A549 (cell line): Measurements from ENCODE around the gene ABL1. TPM values are rescaled to one million over a fixed set of nuclear protein-coding genes. Genes with fewer than 3 reads are reported as not detected.

ENCODE experiments used
- ATAC-seq, 2 experiments: fragments of 200-7000 bp in 1 of 2; fragments of >200 bp in 1 of 2; cut with Nextera tagmentation in 1 of 2; cut with Tn5 transposase in 1 of 2; 3 replicates each; pipeline versions ENCODE4 v1.8.0 to v1.9.1; 2018 to 2020; ENCODE audit warnings: mild to moderate bottlenecking in 1 of 2, moderate library complexity in 1 of 2
- CTCF ChIA-PET: fragments of 300-600 bp; sonication (Branson Sonifier 250); formaldehyde crosslinking; extraction: SDS; loops from one replicate; lab custom pipeline; 2021; ENCODE audit warnings: antibody characterized with exemption, inconsistent platforms; lab: Yijun Ruan, JAX
- POLR2A ChIA-PET: fragments of 350-600 bp; formaldehyde crosslinking; extraction: SDS; loops from one replicate; lab custom pipeline; 2021; ENCODE audit warnings: antibody characterized with exemption, inconsistent platforms; lab: Yijun Ruan, JAX
- DNase-seq, 2 experiments: peaks; one replicate each; pipeline versions ENCODE4 v3.0.0 to v3.0.0-alpha.2; 2011 to 2016; ENCODE audit warnings: low read depth in 1 of 2, low spot score in 1 of 2
- FAIRE-seq: peaks from 2 replicates; lab custom pipeline; 2011; peaks lifted over from hg19 to GRCh38; lab: Jason Lieb, UNC
- H3K27ac ChIP-seq, 2 experiments: fragments of >200 bp; sonication (Bioruptor Twin); formaldehyde crosslinking; 3 replicates each; pipeline ENCODE4 v1.5.1; 2016 to 2017
- H3K4me1 ChIP-seq: fragments of >200 bp; sonication (Bioruptor Twin); formaldehyde crosslinking; 3 replicates; pipeline ENCODE4 v1.6.1; 2016
- H3K4me2 ChIP-seq: fragments of >200 bp; sonication (Bioruptor Twin); formaldehyde crosslinking; 3 replicates; pipeline ENCODE4 v1.6.1; 2016
- H3K4me3 ChIP-seq: fragments of >200 bp; sonication (Bioruptor Twin); formaldehyde crosslinking; 3 replicates; pipeline ENCODE4 v1.5.1; 2016
- H3K9me3 ChIP-seq: fragments of >200 bp; sonication (Bioruptor Twin); formaldehyde crosslinking; 3 replicates; pipeline ENCODE4 v1.6.1; 2016
- CBX2 ChIP-seq: fragments of 200-600 bp; sonication (generic); IDR thresholded peaks from 2 replicates; pipeline ENCODE4 v1.6.1; 2016; ENCODE audit warnings: low read depth, mild to moderate bottlenecking, borderline replicate concordance
- CEBPB ChIP-seq, 2 experiments: fragments of >200 bp in 1 of 2; sonication (Bioruptor Twin) in 1 of 2; formaldehyde crosslinking in 1 of 2; IDR thresholded peaks; 2 replicates each; pipeline ENCODE4 v1.6.1; 2012 to 2016
- CHD2 ChIP-seq: fragments of 150-350 bp; IDR thresholded peaks from 2 replicates; pipeline ENCODE4 v1.6.1; 2014; ENCODE audit warnings: low read length; ENCODE audit not compliant: partially characterized antibody
- CHD4 ChIP-seq: fragments of 200-600 bp; sonication (generic); IDR thresholded peaks from 2 replicates; pipeline ENCODE4 v1.6.1; 2016; ENCODE audit warnings: antibody characterized with exemption, mild to moderate bottlenecking, borderline replicate concordance
- E2F6 ChIP-seq: IDR thresholded peaks from 2 replicates; pipeline ENCODE4 v1.6.1; 2012; ENCODE audit warnings: low read depth, borderline replicate concordance
- EHMT2 ChIP-seq: fragments of 200-600 bp; sonication (generic); IDR thresholded peaks from 2 replicates; pipeline ENCODE4 v1.6.1; 2016; ENCODE audit warnings: antibody characterized with exemption, low read depth, mild to moderate bottlenecking, moderate library complexity
- EP300 ChIP-seq, 2 experiments: fragments of >200 bp; sonication (Bioruptor Twin); formaldehyde crosslinking; IDR thresholded peaks; 2 replicates in 1 of 2; 3 replicates in 1 of 2; pipeline ENCODE4 v1.6.1; 2016 to 2017
- FOXS1 ChIP-seq: fragments of 250-450 bp; sonication (Bioruptor Pico); IDR thresholded peaks from 2 replicates; pipeline ENCODE4 v1.5.0; 2020; ENCODE audit warnings: mild to moderate bottlenecking, moderate library complexity
- GATA3 ChIP-seq: IDR thresholded peaks from 2 replicates; pipeline ENCODE4 v1.6.1; 2012; ENCODE audit warnings: borderline replicate concordance
- HEYL ChIP-seq: fragments of 250-450 bp; sonication (Bioruptor Pico); IDR thresholded peaks from 2 replicates; pipeline ENCODE4 v1.8.0; 2021; ENCODE audit warnings: mild to moderate bottlenecking, moderate library complexity
- HMGXB4 ChIP-seq: fragments of 250-450 bp; sonication (Bioruptor Pico); IDR thresholded peaks from 2 replicates; pipeline ENCODE4 v1.5.0; 2021; ENCODE audit warnings: mild to moderate bottlenecking, moderate library complexity, borderline replicate concordance
- HOXA7 ChIP-seq: fragments of 250-450 bp; sonication (Bioruptor Pico); IDR thresholded peaks from 2 replicates; pipeline ENCODE4 v1.5.0; 2020; ENCODE audit warnings: mild to moderate bottlenecking, moderate library complexity
- NFE2L2 ChIP-seq: fragments of 150-350 bp; conservative IDR thresholded peaks from 2 replicates; pipeline ENCODE4 v1.6.1; 2014; ENCODE audit warnings: low read length
- NPAS2 ChIP-seq: fragments of 250-450 bp; sonication (Bioruptor Pico); IDR thresholded peaks from 2 replicates; pipeline ENCODE4 v1.8.0; 2022; ENCODE audit warnings: mild to moderate bottlenecking, moderate library complexity, borderline replicate concordance
- PHF8 ChIP-seq: fragments of 200-600 bp; sonication (generic); IDR thresholded peaks from 2 replicates; pipeline ENCODE4 v1.6.1; 2016; ENCODE audit warnings: low read depth, mild to moderate bottlenecking, antibody characterized with exemption, moderate library complexity, borderline replicate concordance
- POLR2A ChIP-seq: IDR thresholded peaks from 2 replicates; pipeline ENCODE4 v1.6.1; 2012; ENCODE audit warnings: mild to moderate bottlenecking, low read length
- RAD21 ChIP-seq, 2 experiments: fragments of >200 bp in 1 of 2; sonication (Bioruptor Twin) in 1 of 2; formaldehyde crosslinking in 1 of 2; IDR thresholded peaks in 1 of 2; conservative IDR thresholded peaks in 1 of 2; 2 replicates in 1 of 2; 3 replicates in 1 of 2; pipeline ENCODE4 v1.6.1; 2012 to 2018; ENCODE audit warnings: inconsistent platforms in 1 of 2
- RFX5 ChIP-seq: fragments of 450-650 bp; IDR thresholded peaks from 2 replicates; pipeline ENCODE4 v1.7.1; 2014; ENCODE audit warnings: antibody characterized with exemption, mild to moderate bottlenecking, moderate library complexity
- TP53 ChIP-seq: fragments of 250-450 bp; sonication (Bioruptor Pico); IDR thresholded peaks from 2 replicates; pipeline ENCODE4 v1.5.0; 2021; ENCODE audit warnings: mild to moderate bottlenecking, moderate library complexity
- USF2 ChIP-seq: fragments of 450-650 bp; IDR thresholded peaks from 2 replicates; pipeline ENCODE4 v1.6.1; 2014; ENCODE audit warnings: antibody characterized with exemption
- ZC3H11A ChIP-seq: fragments of 450-650 bp; IDR thresholded peaks from 2 replicates; pipeline ENCODE4 v1.6.1; 2014; ENCODE audit warnings: antibody characterized with exemption, mild to moderate bottlenecking
- ZFP36 ChIP-seq: fragments of 450-650 bp; IDR thresholded peaks from 2 replicates; pipeline ENCODE4 v1.6.1; 2014; ENCODE audit warnings: borderline replicate concordance; ENCODE audit not compliant: partially characterized antibody
- WGBS: methylation state at CpG from one replicate; pipeline ENCODE4 v1.1.6; 2017; ENCODE audit errors: missing lambda C conversion rate; 5-methylcytosine and 5-hydroxymethylcytosine counted together
- polyA plus RNA-seq, 4 experiments: library from polyadenylated mRNA; depleted of rRNA in 3 of 4; stranded (reverse); fragments of >200 nt; fragmentation: RNase III in 1 of 4; extraction: RNeasy Plus Mini Kit Qiagen cat#74134 plus additional on column Dnase treatment in 1 of 4; gene quantifications; 2 replicates in 3 of 4; 3 replicates in 1 of 4; pipeline ENCODE4 v1.2.3, GENCODE V29; 2011 to 2017

The ABL1 gene
- polyA plus RNA-seq, 2 of the 4 experiments (the other 2 are of a cell fraction) = 26.5 to 32.4 TPM

- 96% methylated on average over 9 of the region's 9 CpGs for WGBS
- ATAC-seq (no peak), FAIRE-seq (no peak), DNase-seq (no peak)
- H3K27ac ChIP-seq = no peak overlapping the region
- ChIA-PET POLR2A (no interaction called here), CTCF (interaction anchor here (0.6 to 28.2 kb wide), 7 partner anchors 9 to 147 kb away, joined by 3 to 397 read pairs (median 4); no protein-coding TSS in a partner anchor)
- no peak overlapping the region for H3K4me3 ChIP-seq
- H3K9me3 ChIP-seq = no peaks in the 10 kb centered on the region
- TF ChIP-seq USF2 (no peak), RAD21 (conservative IDR thresholded peaks at IDR 0.05 in 1 of 2, IDR thresholded peaks at IDR 0.05 in 1 of 2) (no peak), POLR2A (no peak), NFE2L2 (no peak), EHMT2 (no peak), GATA3 (no peak), CBX2 (no peak), ZC3H11A (no peak), CHD2 (no peak), ZFP36 (no peak)
- no peak overlapping the region for H3K4me2 ChIP-seq
- H3K4me1 ChIP-seq = peaks cover 25% of the 10 kb centered on the region
Observed at GRCh38 chr9:130854835-130855234, 19.8 kb downstream of the ABL1 start.

- CTCF ChIA-PET = interaction anchor here (0.6 to 28.2 kb wide), 7 partner anchors 8 to 149 kb away, joined by 3 to 397 read pairs (median 4); no protein-coding TSS in a partner anchor
- 84% methylated on average over 8 of the region's 8 CpGs for WGBS
- POLR2A ChIA-PET = no interaction called here
Observed at GRCh38 chr9:130856474-130856873, 21.4 kb downstream of the ABL1 start.

GRCh38 chr9:130857864-130858738 is 23.0 kb downstream of the ABL1 start:
- H3K27ac ChIP-seq = no peak overlapping the region; a peak in 1 of 6 replicates
- ATAC-seq (peak in 1 of 2 experiments; percentile 30; a peak in 3 of 6 replicates), DNase-seq (no peak), FAIRE-seq (no peak)
- POLR2A ChIA-PET = no interaction called here
- H3K4me1 ChIP-seq = peaks cover 22% of the 10 kb centered on the region
- H3K9me3 ChIP-seq = no peaks in the 10 kb centered on the region
- WGBS = 65% methylated on average over 22 of the region's 22 CpGs
- CTCF ChIA-PET = interaction anchor here (0.7 to 15.3 kb wide), 13 partner anchors 8 to 397 kb away, joined by 3 to 454 read pairs (median 9); partner anchors contain the start of gene ABL1
- TF ChIP-seq EHMT2 (no peak), RAD21 (conservative IDR thresholded peaks at IDR 0.05 in 1 of 2, IDR thresholded peaks at IDR 0.05 in 1 of 2) (no peak), HMGXB4 (CRISPR knock-in tag) (no peak), POLR2A (no peak), NPAS2 (CRISPR knock-in tag) (no peak), TP53 (CRISPR knock-in tag) (no peak)
- peak overlapping the region; percentile 8; the same call in 1 of the 3 replicates for H3K4me2 ChIP-seq
- H3K4me3 ChIP-seq = no peak overlapping the region

More at GRCh38 chr9:130856474-130856873, 21.4 kb downstream of the ABL1 start:
- Histone ChIP-seq H3K27ac (no peak overlapping the region), H3K4me1 (peaks cover 22% of the 10 kb centered on the region), H3K9me3 (no peaks in the 10 kb centered on the region), H3K4me2 (no peak overlapping the region), H3K4me3 (no peak overlapping the region)
- TF ChIP-seq FOXS1 (CRISPR knock-in tag) (no peak), E2F6 (no peak), ZFP36 (no peak), HOXA7 (CRISPR knock-in tag) (no peak), CEBPB (IDR thresholded peaks at IDR 0.05) (no peak), PHF8 (no peak), RFX5 (no peak), EP300 (IDR thresholded peaks at IDR 0.05) (no peak), HEYL (CRISPR knock-in tag) (no peak), RAD21 (conservative IDR thresholded peaks at IDR 0.05 in 1 of 2, IDR thresholded peaks at IDR 0.05 in 1 of 2) (no peak), CHD4 (no peak), POLR2A (no peak)
- ATAC-seq = no peak
- DNase-seq = no peak
- no peak for FAIRE-seq
